MCF 10A (cell line): ENCODE results near the gene STRAP. TPM values are rescaled to one million over a fixed set of nuclear protein-coding genes. Genes with fewer than 3 reads are reported as not detected.
"Not testable (repeated sequence)": the region's sequence is repeated elsewhere in the genome, so short reads cannot be mapped to it uniquely, and the experiment has no call there.

Experiments
- BruUV-seq: library from RNA; stranded (reverse); fragments of 400-500 nt; replicated peaks from 2 replicates; lab custom pipeline; 2021; lab: Mats Ljungman, UMichigan
- CTCF ChIA-PET: fragments of 300-600 bp; sonication (Branson Sonifier 250); formaldehyde crosslinking; extraction: SDS; loops from one replicate; lab custom pipeline; 2021; ENCODE audit warnings: antibody characterized with exemption, inconsistent platforms; lab: Yijun Ruan, JAX
- POLR2A ChIA-PET: fragments of 300-600, 350-650 bp; sonication (Branson Sonifier 250); formaldehyde crosslinking; extraction: SDS; loops from one replicate; lab custom pipeline; 2020; ENCODE audit warnings: antibody characterized with exemption, inconsistent platforms; lab: Yijun Ruan, JAX
- DNase-seq: peaks from one replicate; pipeline ENCODE4 v3.0.0-alpha.2; 2018; ENCODE audit not compliant: unreplicated experiment
- H3K27ac Mint-ChIP-seq: one replicate; pipeline ENCODE4 v1.8.0; 2022; ENCODE audit warnings: mild to moderate bottlenecking, low read depth, mixed read lengths; ENCODE audit not compliant: unreplicated experiment
- H3K27me3 Mint-ChIP-seq: one replicate; pipeline ENCODE4 v1.8.0; 2022; ENCODE audit warnings: mixed read lengths; ENCODE audit not compliant: insufficient read depth, unreplicated experiment
- H3K36me3 Mint-ChIP-seq: one replicate; pipeline ENCODE4 v1.8.0; 2022; ENCODE audit warnings: mild to moderate bottlenecking, moderate library complexity, mixed read lengths; ENCODE audit not compliant: insufficient read depth, unreplicated experiment
- H3K4me1 Mint-ChIP-seq: one replicate; pipeline ENCODE4 v1.8.0; 2022; ENCODE audit warnings: mixed read lengths; ENCODE audit not compliant: insufficient read depth, unreplicated experiment
- H3K4me3 Mint-ChIP-seq: one replicate; pipeline ENCODE4 v1.8.0; 2022; ENCODE audit warnings: mild to moderate bottlenecking, moderate library complexity, mixed read lengths; ENCODE audit not compliant: unreplicated experiment
- H3K9me3 Mint-ChIP-seq: one replicate; pipeline ENCODE4 v1.8.0; 2022; ENCODE audit warnings: mixed read lengths; ENCODE audit not compliant: unreplicated experiment
- CTCF ChIP-seq: fragments of 200-600 bp; IDR thresholded peaks from one replicate; pipeline ENCODE4 v1.8.0; 2022; ENCODE audit warnings: antibody characterized with exemption, mild to moderate bottlenecking; ENCODE audit not compliant: unreplicated experiment
- intact Hi-C: fragments of 100-400 bp; cut with micrococcal nuclease; formaldehyde crosslinking; loops from 2 replicates; pipeline ENCODE4 v1.14.1; 2022
- total RNA-seq: library from RNA; stranded (reverse); gene quantifications from 2 replicates; pipeline ENCODE4 v1.2.3, GENCODE V29; 2022

Gene STRAP
- total RNA-seq, 1 experiment from 2014 or later, result 233 TPM

GRCh38 chr12:15910864-15911721, 28.9 kb downstream of the STRAP start, which contains the start of gene DERA:
Gene DERA, plus strand, starts transcription at chr12:15911332. Its CDS starts 52 bp downstream, at chr12:15911384.
- peak; percentile 78 for DNase-seq
- intact Hi-C loops, result no loop called here
- Mint-ChIP-seq H3K36me3 (peaks cover 12% of the 10 kb centered on the region), H3K27ac (peak within 1 kb of the TSS; percentile 88), H3K4me1 (peaks cover 5% of the 10 kb centered on the region), H3K4me3 (peak within 1 kb of the TSS; percentile 88), H3K9me3 (no peaks in the 10 kb centered on the region), H3K27me3 (no peaks in the 10 kb centered on the region)
- CTCF ChIA-PET, result interaction anchor here (0.6 to 2.6 kb wide), 11 partner anchors 10 to 1351 kb away, joined by 3 to 18 read pairs (median 3); no protein-coding TSS in a partner anchor
- no TSS peak for BruUV-seq
- POLR2A ChIA-PET, result interaction anchor here (0.6 to 8.0 kb wide), 21 partner anchors 9 to 1136 kb away, joined by 3 to 71 read pairs (median 5); partner anchors contain the start of gene STRAP
- TF ChIP-seq CTCF, result no peak

- DNase-seq, H3K9me3 Mint-ChIP-seq, H3K4me1 Mint-ChIP-seq, H3K27me3 Mint-ChIP-seq, intact Hi-C loops: not testable (repeated sequence)
- BruUV-seq, result TSS peak; percentile 45
- ChIA-PET CTCF (interaction anchor here (0.7 to 1.0 kb wide), 2 partner anchors 9 to 56 kb away, joined by 3 read pairs; no protein-coding TSS in a partner anchor), POLR2A (interaction anchor here (0.6 to 8.0 kb wide), 12 partner anchors 9 to 692 kb away, joined by 3 to 71 read pairs (median 4); partner anchors contain the start of gene STRAP)
- Mint-ChIP-seq H3K36me3 (peaks cover 12% of the 10 kb centered on the region), H3K4me3 (peak overlapping the region; percentile 88), H3K27ac (peak overlapping the region; percentile 88)
These were observed 29.7 kb downstream of the STRAP start for GRCh38 chr12:15911931-15912330.

GRCh38 chr12:15914131-15914530, 31.9 kb downstream of the STRAP start:
- H3K27ac Mint-ChIP-seq, CTCF ChIA-PET, H3K36me3 Mint-ChIP-seq, H3K4me1 Mint-ChIP-seq, DNase-seq, H3K4me3 Mint-ChIP-seq, H3K27me3 Mint-ChIP-seq, H3K9me3 Mint-ChIP-seq, intact Hi-C loops, BruUV-seq: not testable (repeated sequence)
- POLR2A ChIA-PET, result interaction anchor here (1.1 to 8.0 kb wide), 2 partner anchors 31 to 1143 kb away, joined by 3 to 71 read pairs; partner anchors contain the start of gene STRAP

- H3K36me3 Mint-ChIP-seq, result peaks cover 6% of the 10 kb centered on the region
- no peaks in the 10 kb centered on the region for H3K27me3 Mint-ChIP-seq
- H3K27ac Mint-ChIP-seq, result peak overlapping the region; percentile 21
- no peaks in the 10 kb centered on the region for H3K4me1 Mint-ChIP-seq
- intact Hi-C loops, result no loop called here
- ChIA-PET POLR2A (no interaction called here), CTCF (no interaction called here)
- no peaks in the 10 kb centered on the region for H3K9me3 Mint-ChIP-seq
- DNase-seq, result no peak
- H3K4me3 Mint-ChIP-seq, result no peak overlapping the region
- BruUV-seq, result no TSS peak
- no peak for TF ChIP-seq CTCF
These were observed 35.9 kb downstream of the STRAP start for GRCh38 chr12:15918066-15918465.

GRCh38 chr12:15919418-15919817, 37.2 kb downstream of the STRAP start:
- BruUV-seq, result no TSS peak
- Mint-ChIP-seq H3K36me3 (peaks cover 6% of the 10 kb centered on the region), H3K27ac (no peak overlapping the region), H3K27me3 (no peaks in the 10 kb centered on the region), H3K4me3 (no peak overlapping the region), H3K9me3 (no peaks in the 10 kb centered on the region), H3K4me1 (no peaks in the 10 kb centered on the region)
- ChIA-PET CTCF (no interaction called here), POLR2A (no interaction called here)
- DNase-seq, result no peak
- intact Hi-C loops, result no loop called here
- TF ChIP-seq CTCF, result no peak
